Prostate gland (tissue), 2 donors: Measurements from ENCODE around the gene IGF2BP2.

Experiments used
- POLR2A ChIP-seq: fragments of 450-650 bp; IDR thresholded peaks from one replicate; pipeline ENCODE4 v1.6.1; 2016; ENCODE audit warnings: antibody characterized with exemption, mild to moderate bottlenecking
- POLR2AphosphoS5 ChIP-seq: sonication (generic); formaldehyde crosslinking; IDR thresholded peaks from one replicate; pipeline ENCODE4 v1.6.1; 2017; ENCODE audit warnings: antibody characterized with exemption
- TF ChIP-seq, protein P1 (sequence below), 4 experiments: fragments of 200-600 bp in 2 of 4; fragments of 450-650 bp in 2 of 4; sonication (generic) in 2 of 4; IDR thresholded peaks; 1 replicate in 3 of 4; 2 replicates in 1 of 4; pipeline ENCODE4 v1.5.1; 2016 to 2019; ENCODE audit warnings: antibody characterized with exemption in 4 of 4, mild to moderate bottlenecking in 2 of 4, moderate library complexity in 2 of 4

DNA sequence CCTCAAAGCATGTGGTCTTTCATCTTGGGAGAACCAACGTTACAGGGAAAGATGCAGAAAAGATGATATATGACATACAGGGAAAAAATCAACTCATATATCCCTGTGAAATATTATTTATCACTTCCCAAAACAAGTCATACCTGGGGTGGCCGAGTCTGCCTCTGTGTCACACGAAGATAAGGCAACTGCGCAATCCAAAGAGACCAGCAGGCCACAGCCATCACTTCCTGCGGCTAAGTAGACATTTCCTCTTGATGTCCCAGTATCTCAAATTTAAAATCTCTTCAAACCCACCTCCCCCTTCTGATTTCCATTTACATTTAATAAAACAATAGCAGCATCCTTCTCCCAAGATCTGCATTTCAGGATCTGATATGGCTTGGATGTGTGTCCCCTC lies 71.5 kb downstream of the IGF2BP2 start:
- TF ChIP-seq POLR2AphosphoS5 (no peak), POLR2A (no peak)
- TF ChIP-seq, protein P1, sequence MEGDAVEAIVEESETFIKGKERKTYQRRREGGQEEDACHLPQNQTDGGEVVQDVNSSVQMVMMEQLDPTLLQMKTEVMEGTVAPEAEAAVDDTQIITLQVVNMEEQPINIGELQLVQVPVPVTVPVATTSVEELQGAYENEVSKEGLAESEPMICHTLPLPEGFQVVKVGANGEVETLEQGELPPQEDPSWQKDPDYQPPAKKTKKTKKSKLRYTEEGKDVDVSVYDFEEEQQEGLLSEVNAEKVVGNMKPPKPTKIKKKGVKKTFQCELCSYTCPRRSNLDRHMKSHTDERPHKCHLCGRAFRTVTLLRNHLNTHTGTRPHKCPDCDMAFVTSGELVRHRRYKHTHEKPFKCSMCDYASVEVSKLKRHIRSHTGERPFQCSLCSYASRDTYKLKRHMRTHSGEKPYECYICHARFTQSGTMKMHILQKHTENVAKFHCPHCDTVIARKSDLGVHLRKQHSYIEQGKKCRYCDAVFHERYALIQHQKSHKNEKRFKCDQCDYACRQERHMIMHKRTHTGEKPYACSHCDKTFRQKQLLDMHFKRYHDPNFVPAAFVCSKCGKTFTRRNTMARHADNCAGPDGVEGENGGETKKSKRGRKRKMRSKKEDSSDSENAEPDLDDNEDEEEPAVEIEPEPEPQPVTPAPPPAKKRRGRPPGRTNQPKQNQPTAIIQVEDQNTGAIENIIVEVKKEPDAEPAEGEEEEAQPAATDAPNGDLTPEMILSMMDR (IDR thresholded peaks at IDR 0.05): no peak
